CD4-positive, alpha-beta T cell treated with Interleukin-10 for 1 hour (primary cell): ENCODE measurements around the gene TBCD.
A peak's percentile ranks its signal among the peaks of the same experiment; 100 is the strongest.

Experiments
- DNase-seq: peaks from one replicate; pipeline ENCODE4 v3.0.0-alpha.2; 2020

TBCD gene

GRCh38 chr17:82859431-82860403, 107.9 kb downstream of the TBCD start:
- DNase-seq: peak; percentile 69

GRCh38 chr17:82860606-82861392, 108.9 kb downstream of the TBCD start:
- no peak for DNase-seq

GRCh38 chr17:82861393-82861775, 109.5 kb downstream of the TBCD start:
- DNase-seq: no peak

GRCh38 chr17:82862191-82862590, 110.3 kb downstream of the TBCD start:
- DNase-seq: no peak

GRCh38 chr17:82862737-82863382, 111.0 kb downstream of the TBCD start:
- no peak for DNase-seq

GRCh38 chr17:82863383-82863940, 111.6 kb downstream of the TBCD start:
- DNase-seq: no peak

- DNase-seq: peak; percentile 88
Measured at GRCh38 chr17:82863941-82864712, 112.3 kb downstream of the TBCD start.

- no peak for DNase-seq
Measured at GRCh38 chr17:82864713-82865248, 112.9 kb downstream of the TBCD start.

GRCh38 chr17:82865274-82865673, 113.4 kb downstream of the TBCD start:
- DNase-seq: no peak

GRCh38 chr17:82865774-82866395, 114.0 kb downstream of the TBCD start:
- DNase-seq: no peak

GRCh38 chr17:82866590-82867191, 114.8 kb downstream of the TBCD start:
- no peak for DNase-seq

GRCh38 chr17:82867763-82868325, 116.0 kb downstream of the TBCD start:
- DNase-seq: no peak

GRCh38 chr17:82868715-82869131, 116.9 kb downstream of the TBCD start:
- no peak for DNase-seq

- no peak for DNase-seq
Measured at GRCh38 chr17:82869536-82869935, 117.7 kb downstream of the TBCD start.

- no peak for DNase-seq
Measured at GRCh38 chr17:82870091-82870491, 118.2 kb downstream of the TBCD start.

- no peak for DNase-seq
Measured at GRCh38 chr17:82870541-82870940, 118.7 kb downstream of the TBCD start.

GRCh38 chr17:82871056-82871775, 119.4 kb downstream of the TBCD start:
- no peak for DNase-seq

- DNase-seq: no peak
Measured at GRCh38 chr17:82871776-82872561, 120.1 kb downstream of the TBCD start.
